Body of pancreas (tissue), 4 donors: ENCODE results near the gene CEP164. TPM values are rescaled to one million over a fixed set of nuclear protein-coding genes. Genes with fewer than 3 reads are reported as not detected.

ENCODE experiments used
- ATAC-seq: fragments of 150-250 bp; one replicate; pipeline ENCODE4 v1.9.1; 2016
- DNase-seq, 4 donors: peaks; one replicate each; pipeline ENCODE4 v3.0.0-alpha.2; 2019
- H3K27ac ChIP-seq, 4 donors: fragments of 200-600 bp; sonication (generic); 1 replicate in 3 of 4; 2 replicates in 1 of 4; pipeline versions ENCODE4 v1.5.1 to v1.6.1; 2016 to 2019; ENCODE audit warnings: mild to moderate bottlenecking in 1 of 4, mixed read lengths in 1 of 4, moderate library complexity in 1 of 4
- H3K27me3 ChIP-seq, 2 donors: fragments of 200-600 bp; sonication (generic); one replicate each; pipeline ENCODE4 v1.6.0; 2016; ENCODE audit warnings: mild to moderate bottlenecking in 1 of 2
- H3K36me3 ChIP-seq, 2 donors: fragments of 200-600 bp; sonication (generic); replicated peaks in 1 of 2; 2 replicates each; pipeline ENCODE4 v1.5.1; 2016; ENCODE audit warnings: low read depth in 2 of 2; ENCODE audit not compliant: insufficient read depth in 1 of 2
- H3K4me1 ChIP-seq: fragments of 200-600 bp; sonication (generic); one replicate; pipeline ENCODE4 v1.6.0; 2016
- H3K4me3 ChIP-seq, 2 donors: fragments of 200-600 bp; sonication (generic); 1 replicate in 1 of 2; 2 replicates in 1 of 2; pipeline ENCODE4 v1.5.1; 2016 to 2019
- H3K9me3 ChIP-seq, 3 donors: fragments of 200-600 bp; sonication (generic); 1 replicate in 2 of 3; 2 replicates in 1 of 3; pipeline ENCODE4 v1.5.1; 2016
- POLR2A ChIP-seq, 3 donors: fragments of 450-650 bp; IDR thresholded peaks; one replicate each; pipeline ENCODE4 v1.6.1; 2016; ENCODE audit warnings: antibody characterized with exemption in 3 of 3, mild to moderate bottlenecking in 2 of 3
- WGBS, 2 donors: methylation state at CpG; one replicate each; pipeline ENCODE4 v1.1.5; 2017; 5-methylcytosine and 5-hydroxymethylcytosine counted together
- intact Hi-C: fragments of 100-400 bp; cut with DNase I; formaldehyde crosslinking; loops from one replicate; pipeline ENCODE4 v1.15.1; 2023
- total RNA-seq, 2 donors: library from RNA; depleted of rRNA; stranded (reverse); fragments of >200 nt; gene quantifications; one replicate each; pipeline ENCODE4 v1.1.0, GENCODE V29; 2016
- TF ChIP-seq, protein P1 (sequence below), 7 experiments: fragments of 450-650 bp in 4 of 7; fragments of 200-600 bp in 3 of 7; sonication (generic) in 3 of 7; IDR thresholded peaks; one replicate each; pipeline ENCODE4 v1.5.1; 2016 to 2019; ENCODE audit warnings: antibody characterized with exemption in 7 of 7

Gene CEP164
- 10 to 100 TPM; 29.1 to 45.8 TPM for total RNA-seq

DNA sequence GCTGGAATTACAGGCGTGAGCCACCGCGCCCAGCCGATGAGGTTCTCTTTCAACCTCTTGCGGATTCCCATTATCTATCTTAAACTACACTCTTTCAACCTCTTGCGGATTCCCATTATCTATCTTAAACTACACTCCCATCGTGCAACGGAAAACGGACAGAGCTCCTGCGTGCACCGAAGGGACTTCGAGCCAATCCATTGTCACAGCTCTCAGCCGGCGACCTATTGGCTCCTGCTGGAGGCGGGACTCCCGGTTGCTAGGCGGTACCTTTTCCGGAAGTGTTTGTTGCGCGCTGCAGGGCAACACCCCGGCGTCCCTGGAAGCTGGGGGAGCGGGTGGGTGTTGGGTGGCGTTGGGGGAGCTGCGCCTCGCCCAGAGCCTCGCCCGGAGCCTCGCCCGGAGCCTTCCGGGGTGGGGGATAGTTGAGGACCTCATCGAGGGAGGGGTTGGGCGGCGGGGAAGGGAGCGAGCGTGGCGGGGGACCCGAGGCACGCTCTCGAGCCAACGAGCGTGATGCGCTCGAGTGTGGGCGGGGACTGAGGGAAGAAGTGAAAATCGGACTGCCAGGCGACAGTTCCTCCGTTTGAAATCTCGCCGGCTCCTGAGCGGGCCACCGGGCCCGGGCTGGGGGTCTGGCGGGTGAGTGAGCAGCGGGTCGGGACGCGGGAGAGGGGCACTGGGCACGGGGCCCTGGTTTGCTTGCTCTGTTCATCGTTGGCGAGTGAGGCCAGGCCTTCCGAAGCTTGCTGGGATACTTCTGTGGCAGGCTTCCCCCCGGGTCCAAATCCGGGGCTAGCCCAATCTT lies at the start of gene CEP164:
Gene CEP164 (plus strand): TSS at position 288 of the 808 bp plus-strand sequence. CDS start 10,733 bp downstream, outside the sequence.
- Histone ChIP-seq H3K27me3 (no peaks in the 10 kb centered on the region), H3K27ac (peak within 1 kb of the TSS; percentile 73 to 94 (median 90)), H3K36me3 (no peaks in the 10 kb centered on the region), H3K9me3 (no peaks in the 10 kb centered on the region), H3K4me3 (peak within 1 kb of the TSS; percentile 18 to 77), H3K4me1 (peaks cover 10% of the 10 kb centered on the region)
- DNase-seq (peak; percentile 95 to 98 (median 96)), ATAC-seq (peak; percentile 98)
- intact Hi-C loops, result no loop called here
- 0 to 1% methylated on average over 21 to 60 of the region's 64 CpGs for WGBS, 2 donors
- TF ChIP-seq, protein P1, sequence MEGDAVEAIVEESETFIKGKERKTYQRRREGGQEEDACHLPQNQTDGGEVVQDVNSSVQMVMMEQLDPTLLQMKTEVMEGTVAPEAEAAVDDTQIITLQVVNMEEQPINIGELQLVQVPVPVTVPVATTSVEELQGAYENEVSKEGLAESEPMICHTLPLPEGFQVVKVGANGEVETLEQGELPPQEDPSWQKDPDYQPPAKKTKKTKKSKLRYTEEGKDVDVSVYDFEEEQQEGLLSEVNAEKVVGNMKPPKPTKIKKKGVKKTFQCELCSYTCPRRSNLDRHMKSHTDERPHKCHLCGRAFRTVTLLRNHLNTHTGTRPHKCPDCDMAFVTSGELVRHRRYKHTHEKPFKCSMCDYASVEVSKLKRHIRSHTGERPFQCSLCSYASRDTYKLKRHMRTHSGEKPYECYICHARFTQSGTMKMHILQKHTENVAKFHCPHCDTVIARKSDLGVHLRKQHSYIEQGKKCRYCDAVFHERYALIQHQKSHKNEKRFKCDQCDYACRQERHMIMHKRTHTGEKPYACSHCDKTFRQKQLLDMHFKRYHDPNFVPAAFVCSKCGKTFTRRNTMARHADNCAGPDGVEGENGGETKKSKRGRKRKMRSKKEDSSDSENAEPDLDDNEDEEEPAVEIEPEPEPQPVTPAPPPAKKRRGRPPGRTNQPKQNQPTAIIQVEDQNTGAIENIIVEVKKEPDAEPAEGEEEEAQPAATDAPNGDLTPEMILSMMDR (IDR thresholded peaks at IDR 0.05), result no peak
- TF ChIP-seq POLR2A (IDR thresholded peaks at IDR 0.05), result peak in 2 of 3 donors; percentile 70 to 76

DNA sequence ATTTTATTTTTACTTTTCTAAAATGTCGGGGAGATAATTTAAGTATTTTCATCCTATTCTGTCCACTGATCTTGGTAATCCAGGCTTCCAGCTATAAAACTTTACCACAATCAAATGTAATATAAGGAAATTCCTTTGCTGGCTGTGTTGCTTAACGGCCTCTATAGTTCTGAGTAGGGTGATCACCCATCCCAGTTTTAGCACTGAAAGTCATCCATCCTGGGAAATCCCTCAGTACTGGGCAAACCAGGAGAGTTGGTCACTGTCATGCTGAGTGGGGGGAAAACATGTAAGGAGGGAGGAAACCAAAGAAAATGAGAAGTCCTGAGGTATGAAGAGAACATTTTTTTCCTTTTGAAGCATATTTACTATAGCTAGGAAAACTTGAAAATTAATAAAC lies 49.3 kb upstream of the CEP164 start:
- intact Hi-C loops, result no loop called here
- WGBS, 2 donors, result 84 to 92% methylated on average over 2 of the region's 2 CpGs
- H3K4me1 ChIP-seq, result peaks cover 13% of the 10 kb centered on the region
- no peaks in the 10 kb centered on the region for H3K9me3 ChIP-seq
- H3K4me3 ChIP-seq, result no peak overlapping the region
- no peak for DNase-seq
- no peak for ATAC-seq
- H3K27ac ChIP-seq, result no peak overlapping the region
- TF ChIP-seq, protein P1 (IDR thresholded peaks at IDR 0.05), result no peak
- no peak for TF ChIP-seq POLR2A (IDR thresholded peaks at IDR 0.05)
- H3K27me3 ChIP-seq, result no peaks in the 10 kb centered on the region
- H3K36me3 ChIP-seq, result no peaks in the 10 kb centered on the region

DNA sequence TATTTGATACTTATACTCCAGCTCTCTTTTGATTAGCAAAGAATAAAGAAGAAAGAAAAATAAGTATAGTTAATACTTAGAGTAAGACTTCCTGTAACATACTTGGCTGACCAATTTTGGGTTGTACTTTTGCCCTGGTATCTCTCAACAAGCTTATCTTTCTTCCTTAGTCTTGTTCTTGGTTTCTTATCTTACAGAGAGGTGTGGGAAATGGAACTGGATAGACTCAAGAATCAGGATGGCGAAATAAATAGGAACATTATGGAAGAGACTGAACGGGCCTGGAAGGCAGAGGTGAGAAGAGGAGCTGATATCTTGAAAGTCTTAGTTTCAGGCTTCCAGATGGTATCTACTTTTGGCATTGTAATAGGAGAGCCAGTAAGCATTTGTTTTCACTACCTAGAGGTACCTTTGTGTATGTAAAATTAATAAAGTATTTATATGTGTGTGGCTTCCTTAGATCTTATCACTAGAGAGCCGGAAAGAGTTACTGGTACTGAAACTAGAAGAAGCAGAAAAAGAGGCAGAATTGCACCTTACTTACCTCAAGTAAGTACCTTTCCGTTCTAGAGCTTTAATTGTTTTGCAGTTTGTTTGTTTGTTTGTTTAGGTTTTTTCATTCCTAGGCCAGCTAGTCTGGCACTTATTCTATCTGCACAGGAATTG lies 47.8 kb upstream of the CEP164 start:
- ATAC-seq (no peak), DNase-seq (no peak)
- Histone ChIP-seq H3K4me3 (no peak overlapping the region), H3K27ac (peak overlapping the region in 1 of 4 donors; percentile 44), H3K9me3 (no peaks in the 10 kb centered on the region), H3K4me1 (peaks cover 17% of the 10 kb centered on the region), H3K27me3 (no peaks in the 10 kb centered on the region), H3K36me3 (peaks cover 0 to 2% of the 10 kb centered on the region in 2 donors)
- TF ChIP-seq POLR2A (IDR thresholded peaks at IDR 0.05), result no peak
- TF ChIP-seq, protein P1 (IDR thresholded peaks at IDR 0.05), result no peak
- 59% methylated on average over 4 of the region's 4 CpGs for WGBS, 2 donors
- intact Hi-C loops, result no loop called here

DNA sequence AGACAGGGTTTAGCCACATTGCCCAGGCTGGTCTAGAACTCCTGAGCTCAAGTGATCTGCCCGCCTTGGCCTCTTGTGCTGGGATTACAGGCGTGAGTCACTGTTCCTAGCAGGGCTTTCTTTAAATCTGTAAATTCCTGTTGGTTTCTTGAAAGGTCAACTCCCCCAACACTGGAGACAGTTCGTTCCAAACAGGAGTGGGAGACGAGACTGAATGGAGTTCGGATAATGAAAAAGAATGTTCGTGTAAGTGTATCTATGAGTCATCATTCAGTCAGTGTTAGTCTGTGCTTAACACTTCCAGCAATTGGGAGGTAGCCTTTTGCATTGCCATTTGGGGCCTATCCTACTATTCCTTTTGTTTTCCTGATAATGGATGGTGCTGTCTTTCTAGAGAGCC lies 46.5 kb upstream of the CEP164 start:
- WGBS, 2 donors, result 82 to 90% methylated on average over 6 of the region's 6 CpGs
- Histone ChIP-seq H3K27me3 (no peaks in the 10 kb centered on the region), H3K4me1 (peaks cover 25% of the 10 kb centered on the region), H3K27ac (peak overlapping the region in 2 of 4 donors; percentile 8 to 15), H3K4me3 (no peak overlapping the region), H3K9me3 (no peaks in the 10 kb centered on the region), H3K36me3 (peaks cover 0 to 2% of the 10 kb centered on the region in 2 donors)
- intact Hi-C loops, result no loop called here
- TF ChIP-seq, protein P1 (IDR thresholded peaks at IDR 0.05), result no peak
- no peak for TF ChIP-seq POLR2A (IDR thresholded peaks at IDR 0.05)
- no peak for DNase-seq
- ATAC-seq, result no peak
